HepG2 (cell line): Measurements from ENCODE around the gene PLVAP. TPM values are rescaled to one million over a fixed set of nuclear protein-coding genes. Genes with fewer than 3 reads are reported as not detected.

Experiments
- BORCS8-MEF2B ChIP-seq: sonication (generic); formaldehyde crosslinking; IDR thresholded peaks from 2 replicates; pipeline ENCODE4 v1.8.0; 2022; ENCODE audit warnings: mild to moderate bottlenecking, missing genetic modification reagents
- CBX1 ChIP-seq: IDR thresholded peaks from one replicate; pipeline ENCODE4 v1.6.1; 2016; ENCODE audit warnings: antibody characterized with exemption, low read depth
- CEBPB ChIP-seq: IDR thresholded peaks from 2 replicates; pipeline ENCODE4 v1.6.1; 2011; ENCODE audit warnings: low read depth, low read length, improper control_type of control experiment, borderline replicate concordance
- ERF ChIP-seq: IDR thresholded peaks from 2 replicates; pipeline ENCODE4 v1.6.1; 2018; ENCODE audit warnings: missing biosample characterization, missing genetic modification reagents
- FOXC1 ChIP-seq: sonication (generic); formaldehyde crosslinking; IDR thresholded peaks from 2 replicates; pipeline ENCODE4 v1.8.0; 2022; ENCODE audit warnings: mild to moderate bottlenecking, missing genetic modification reagents, borderline replicate concordance
- HNF4A ChIP-seq: sonication (generic); formaldehyde crosslinking; IDR thresholded peaks from 2 replicates; pipeline ENCODE4 v1.4.0; 2020; ENCODE audit warnings: missing genetic modification reagents
- KAT8 ChIP-seq: IDR thresholded peaks from 2 replicates; pipeline ENCODE4 v1.6.1; 2016; ENCODE audit warnings: missing genetic modification reagents, missing compliant biosample characterization
- KDM5B ChIP-seq: sonication (generic); formaldehyde crosslinking; IDR thresholded peaks from 2 replicates; pipeline ENCODE4 v1.4.0; 2020; ENCODE audit warnings: missing genetic modification reagents, mild to moderate bottlenecking, borderline replicate concordance
- MED8 ChIP-seq: sonication (generic); formaldehyde crosslinking; IDR thresholded peaks from 2 replicates; pipeline ENCODE4 v1.8.1; 2023; ENCODE audit warnings: mild to moderate bottlenecking, missing genetic modification reagents; ENCODE audit not compliant: insufficient replicate concordance
- MIER3 ChIP-seq: IDR thresholded peaks from 2 replicates; pipeline ENCODE4 v1.6.1; 2016; ENCODE audit warnings: missing compliant biosample characterization, borderline replicate concordance
- ZNF335 ChIP-seq: sonication (generic); formaldehyde crosslinking; IDR thresholded peaks from 2 replicates; pipeline ENCODE4 v1.4.0; 2020; ENCODE audit warnings: missing genetic modification reagents
- ZNF432 ChIP-seq: sonication (generic); formaldehyde crosslinking; IDR thresholded peaks from 2 replicates; pipeline ENCODE4 v1.5.0; 2020; ENCODE audit warnings: missing genetic modification reagents, mild to moderate bottlenecking, borderline replicate concordance
- ZNF792 ChIP-seq: IDR thresholded peaks from 2 replicates; pipeline ENCODE4 v1.6.1; 2016
- ZSCAN21 ChIP-seq: sonication (generic); formaldehyde crosslinking; IDR thresholded peaks from 2 replicates; pipeline ENCODE4 v1.8.0; 2022; ENCODE audit warnings: mild to moderate bottlenecking, missing genetic modification reagents, moderate library complexity, borderline replicate concordance
- polyA plus RNA-seq, 8 experiments: library from polyadenylated mRNA; depleted of rRNA in 3 of 8; stranded (reverse) in 7 of 8; unstranded in 1 of 8; fragments of >200 nt; fragmentation: Illumina TruSeq in 4 of 8; extraction: Trizol in 4 of 8; gene quantifications; 2 replicates each; pipeline versions ENCODE4 v1.2.1 to v1.2.3, GENCODE V29; 2011 to 2016; ENCODE audit warnings: low read depth in 4 of 8, missing spikeins in 1 of 8, mixed read lengths in 1 of 8; ENCODE audit not compliant: insufficient read depth in 1 of 8
- total RNA-seq, 5 experiments: library from RNA; depleted of rRNA; stranded (reverse); fragments of >200 nt; fragmentation: Illumina TruSeq; extraction: Trizol; gene quantifications; 2 replicates each; pipeline ENCODE4 v1.2.3, GENCODE V29; 2016; ENCODE audit warnings: low read depth in 1 of 5
- TF ChIP-seq, protein P1 (sequence below): sonication (generic); formaldehyde crosslinking; IDR thresholded peaks from 2 replicates; pipeline ENCODE4 v1.5.0; 2020; ENCODE audit warnings: missing genetic modification reagents, mild to moderate bottlenecking, borderline replicate concordance
- TF ChIP-seq, protein P2 (sequence below): sonication (generic); formaldehyde crosslinking; IDR thresholded peaks from 2 replicates; pipeline ENCODE4 v1.5.1; 2020; ENCODE audit warnings: mild to moderate bottlenecking, missing genetic modification reagents, moderate library complexity
- TF ChIP-seq, protein P3 (sequence below): sonication (generic); formaldehyde crosslinking; IDR thresholded peaks from 2 replicates; pipeline ENCODE4 v1.4.0; 2020; ENCODE audit warnings: missing genetic modification reagents, borderline replicate concordance
- TF ChIP-seq, protein P4 (sequence below): IDR thresholded peaks from 2 replicates; pipeline ENCODE4 v1.6.1; 2012; ENCODE audit warnings: inconsistent platforms

Gene PLVAP
- total and polyA plus RNA-seq, 2 of the 13 experiments (the other 11 are each of a cell fraction or from before 2014, with no cell fraction given), result 0.26 TPM; not detected in 1

DNA sequence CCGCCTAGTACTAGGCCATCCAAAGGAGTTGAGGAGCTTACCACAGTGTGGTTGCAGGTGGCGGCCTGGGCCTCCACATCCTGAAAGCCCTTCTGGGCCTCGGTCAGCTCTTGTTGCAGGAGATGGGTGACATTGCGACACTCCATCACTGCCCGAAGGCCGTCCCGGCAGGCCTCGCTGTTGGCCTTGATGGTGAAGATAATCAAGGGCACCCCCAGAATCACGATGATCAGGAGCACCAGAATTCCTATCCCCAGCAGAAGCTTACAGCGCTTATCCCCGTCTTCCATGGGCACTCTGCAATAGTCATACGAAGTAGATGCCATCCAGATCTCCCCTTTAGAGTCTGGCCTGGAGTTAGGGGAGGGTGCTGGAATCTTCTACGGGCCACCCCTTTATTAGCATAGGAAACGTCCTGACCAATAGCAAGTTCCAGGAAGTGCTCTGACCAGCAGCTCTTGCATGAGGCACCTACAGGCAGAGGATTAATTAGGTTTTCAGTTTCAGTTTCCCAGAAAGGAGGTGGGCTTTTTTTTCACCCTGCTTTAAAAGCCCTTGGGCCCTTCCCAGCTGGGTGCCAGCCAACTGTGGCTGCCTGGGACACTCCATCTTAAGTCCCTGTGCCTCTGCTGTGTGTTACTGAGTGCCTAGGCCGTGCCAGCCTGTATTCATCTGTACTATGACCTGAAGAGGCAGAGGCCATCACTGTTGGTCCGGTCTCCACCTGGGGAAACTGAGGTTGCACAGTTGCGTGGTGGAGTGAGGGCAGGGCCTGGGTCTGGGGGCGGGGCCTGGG is 28.3 kb upstream of the PLVAP start, which contains the start of gene BST2 (continued):
- TF ChIP-seq ZNF792 (CRISPR knock-in tag), result peak; percentile 57; the same call in 1 of the 2 replicates
- peak; percentile 97 for TF ChIP-seq CEBPB
- TF ChIP-seq MIER3 (CRISPR knock-in tag), result 0 out of 2 replicates have a peak, but pooled peaks have one; percentile 17
- peak; percentile 91; the same call in 1 of the 2 replicates for TF ChIP-seq FOXC1 (CRISPR knock-in tag)
- TF ChIP-seq, protein P1, sequence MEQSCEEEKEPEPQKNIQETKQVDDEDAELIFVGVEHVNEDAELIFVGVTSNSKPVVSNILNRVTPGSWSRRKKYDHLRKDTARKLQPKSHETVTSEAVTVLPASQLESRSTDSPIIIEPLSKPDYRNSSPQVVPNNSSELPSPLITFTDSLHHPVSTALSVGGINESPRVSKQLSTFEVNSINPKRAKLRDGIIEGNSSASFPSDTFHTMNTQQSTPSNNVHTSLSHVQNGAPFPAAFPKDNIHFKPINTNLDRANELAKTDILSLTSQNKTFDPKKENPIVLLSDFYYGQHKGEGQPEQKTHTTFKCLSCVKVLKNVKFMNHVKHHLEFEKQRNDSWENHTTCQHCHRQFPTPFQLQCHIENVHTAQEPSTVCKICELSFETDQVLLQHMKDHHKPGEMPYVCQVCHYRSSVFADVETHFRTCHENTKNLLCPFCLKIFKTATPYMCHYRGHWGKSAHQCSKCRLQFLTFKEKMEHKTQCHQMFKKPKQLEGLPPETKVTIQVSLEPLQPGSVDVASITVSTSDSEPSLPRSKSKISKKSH (CRISPR knock-in tag), result peak; percentile 39; the same call in 1 of the 2 replicates
- TF ChIP-seq, protein P2, sequence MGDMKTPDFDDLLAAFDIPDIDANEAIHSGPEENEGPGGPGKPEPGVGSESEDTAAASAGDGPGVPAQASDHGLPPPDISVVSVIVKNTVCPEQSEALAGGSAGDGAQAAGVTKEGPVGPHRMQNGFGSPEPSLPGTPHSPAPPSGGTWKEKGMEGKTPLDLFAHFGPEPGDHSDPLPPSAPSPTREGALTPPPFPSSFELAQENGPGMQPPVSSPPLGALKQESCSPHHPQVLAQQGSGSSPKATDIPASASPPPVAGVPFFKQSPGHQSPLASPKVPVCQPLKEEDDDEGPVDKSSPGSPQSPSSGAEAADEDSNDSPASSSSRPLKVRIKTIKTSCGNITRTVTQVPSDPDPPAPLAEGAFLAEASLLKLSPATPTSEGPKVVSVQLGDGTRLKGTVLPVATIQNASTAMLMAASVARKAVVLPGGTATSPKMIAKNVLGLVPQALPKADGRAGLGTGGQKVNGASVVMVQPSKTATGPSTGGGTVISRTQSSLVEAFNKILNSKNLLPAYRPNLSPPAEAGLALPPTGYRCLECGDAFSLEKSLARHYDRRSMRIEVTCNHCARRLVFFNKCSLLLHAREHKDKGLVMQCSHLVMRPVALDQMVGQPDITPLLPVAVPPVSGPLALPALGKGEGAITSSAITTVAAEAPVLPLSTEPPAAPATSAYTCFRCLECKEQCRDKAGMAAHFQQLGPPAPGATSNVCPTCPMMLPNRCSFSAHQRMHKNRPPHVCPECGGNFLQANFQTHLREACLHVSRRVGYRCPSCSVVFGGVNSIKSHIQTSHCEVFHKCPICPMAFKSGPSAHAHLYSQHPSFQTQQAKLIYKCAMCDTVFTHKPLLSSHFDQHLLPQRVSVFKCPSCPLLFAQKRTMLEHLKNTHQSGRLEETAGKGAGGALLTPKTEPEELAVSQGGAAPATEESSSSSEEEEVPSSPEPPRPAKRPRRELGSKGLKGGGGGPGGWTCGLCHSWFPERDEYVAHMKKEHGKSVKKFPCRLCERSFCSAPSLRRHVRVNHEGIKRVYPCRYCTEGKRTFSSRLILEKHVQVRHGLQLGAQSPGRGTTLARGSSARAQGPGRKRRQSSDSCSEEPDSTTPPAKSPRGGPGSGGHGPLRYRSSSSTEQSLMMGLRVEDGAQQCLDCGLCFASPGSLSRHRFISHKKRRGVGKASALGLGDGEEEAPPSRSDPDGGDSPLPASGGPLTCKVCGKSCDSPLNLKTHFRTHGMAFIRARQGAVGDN (CRISPR knock-in tag), result peak; percentile 94
- no peak for TF ChIP-seq ZNF432 (CRISPR knock-in tag)
- peak; percentile 75 for TF ChIP-seq ERF (CRISPR knock-in tag)
- TF ChIP-seq, protein P3, sequence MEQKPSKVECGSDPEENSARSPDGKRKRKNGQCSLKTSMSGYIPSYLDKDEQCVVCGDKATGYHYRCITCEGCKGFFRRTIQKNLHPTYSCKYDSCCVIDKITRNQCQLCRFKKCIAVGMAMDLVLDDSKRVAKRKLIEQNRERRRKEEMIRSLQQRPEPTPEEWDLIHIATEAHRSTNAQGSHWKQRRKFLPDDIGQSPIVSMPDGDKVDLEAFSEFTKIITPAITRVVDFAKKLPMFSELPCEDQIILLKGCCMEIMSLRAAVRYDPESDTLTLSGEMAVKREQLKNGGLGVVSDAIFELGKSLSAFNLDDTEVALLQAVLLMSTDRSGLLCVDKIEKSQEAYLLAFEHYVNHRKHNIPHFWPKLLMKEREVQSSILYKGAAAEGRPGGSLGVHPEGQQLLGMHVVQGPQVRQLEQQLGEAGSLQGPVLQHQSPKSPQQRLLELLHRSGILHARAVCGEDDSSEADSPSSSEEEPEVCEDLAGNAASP (CRISPR knock-in tag), result peak; percentile 6; the same call in 1 of the 2 replicates
- peak; percentile 97 for TF ChIP-seq CBX1
- TF ChIP-seq ZNF335 (CRISPR knock-in tag), result 0 out of 2 replicates have a peak, but pooled peaks have one; percentile 41
- TF ChIP-seq MED8 (CRISPR knock-in tag), result peak; percentile 54
- 0 out of 2 replicates have a peak, but pooled peaks have one; percentile 4 for TF ChIP-seq HNF4A (CRISPR knock-in tag)
- TF ChIP-seq KDM5B, result peak; percentile 35; the same call in 1 of the 2 replicates
- TF ChIP-seq KAT8 (CRISPR knock-in tag), result peak; percentile 70
- peak; percentile 21; the same call in 1 of the 2 replicates for TF ChIP-seq ZSCAN21 (CRISPR knock-in tag)
- TF ChIP-seq, protein P4, sequence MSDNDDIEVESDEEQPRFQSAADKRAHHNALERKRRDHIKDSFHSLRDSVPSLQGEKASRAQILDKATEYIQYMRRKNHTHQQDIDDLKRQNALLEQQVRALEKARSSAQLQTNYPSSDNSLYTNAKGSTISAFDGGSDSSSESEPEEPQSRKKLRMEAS, result peak; percentile 76
- TF ChIP-seq BORCS8-MEF2B (CRISPR knock-in tag), result peak; percentile 27; the same call in 1 of the 2 replicates
